Coronary artery (tissue), 2 donors: Measurements from ENCODE around the gene RPP14.
"Not testable (repeated sequence)": the region's sequence is repeated elsewhere in the genome, so short reads cannot be mapped to it uniquely, and the experiment has no call there.

ENCODE experiments used
- DNase-seq: peaks from one replicate; pipeline ENCODE4 v3.0.0-alpha.2; 2017; ENCODE audit warnings: low spot score
- H3K27ac ChIP-seq, 2 donors: fragments of 200-600 bp; sonication (generic); one replicate each; pipeline ENCODE4 v1.5.1; 2016 to 2019
- H3K4me3 ChIP-seq: fragments of 200-600 bp; sonication (generic); 2 replicates; pipeline ENCODE4 v1.5.1; 2016; ENCODE audit warnings: mild to moderate bottlenecking, moderate library complexity
- TF ChIP-seq, protein P1 (sequence below): fragments of 200-600 bp; sonication (generic); IDR thresholded peaks from one replicate; pipeline ENCODE4 v1.5.1; 2019; ENCODE audit warnings: antibody characterized with exemption

The RPP14 gene

DNA sequence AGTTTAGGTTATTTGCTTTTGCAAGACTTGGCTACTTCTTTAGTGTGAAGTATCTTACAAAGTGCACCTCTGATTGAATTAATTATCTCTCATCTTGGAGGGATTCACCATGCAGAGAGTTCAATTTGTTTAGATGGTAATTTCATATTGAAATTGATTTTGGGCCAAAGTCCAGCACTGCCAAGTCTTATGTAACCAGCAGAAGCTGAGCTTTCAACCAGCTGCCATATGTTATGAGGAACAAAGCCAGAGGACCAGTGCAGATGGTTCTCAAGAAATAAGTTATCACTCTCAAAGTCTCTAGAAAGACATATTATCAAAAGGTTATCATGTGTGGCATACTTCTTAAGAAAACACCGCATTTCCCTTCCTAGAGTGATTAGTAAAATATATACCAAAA lies 39.5 kb upstream of the RPP14 start:
- DNase-seq: no peak
- Histone ChIP-seq H3K27ac (no peak overlapping the region), H3K4me3 (no peak overlapping the region)
- TF ChIP-seq, protein P1, sequence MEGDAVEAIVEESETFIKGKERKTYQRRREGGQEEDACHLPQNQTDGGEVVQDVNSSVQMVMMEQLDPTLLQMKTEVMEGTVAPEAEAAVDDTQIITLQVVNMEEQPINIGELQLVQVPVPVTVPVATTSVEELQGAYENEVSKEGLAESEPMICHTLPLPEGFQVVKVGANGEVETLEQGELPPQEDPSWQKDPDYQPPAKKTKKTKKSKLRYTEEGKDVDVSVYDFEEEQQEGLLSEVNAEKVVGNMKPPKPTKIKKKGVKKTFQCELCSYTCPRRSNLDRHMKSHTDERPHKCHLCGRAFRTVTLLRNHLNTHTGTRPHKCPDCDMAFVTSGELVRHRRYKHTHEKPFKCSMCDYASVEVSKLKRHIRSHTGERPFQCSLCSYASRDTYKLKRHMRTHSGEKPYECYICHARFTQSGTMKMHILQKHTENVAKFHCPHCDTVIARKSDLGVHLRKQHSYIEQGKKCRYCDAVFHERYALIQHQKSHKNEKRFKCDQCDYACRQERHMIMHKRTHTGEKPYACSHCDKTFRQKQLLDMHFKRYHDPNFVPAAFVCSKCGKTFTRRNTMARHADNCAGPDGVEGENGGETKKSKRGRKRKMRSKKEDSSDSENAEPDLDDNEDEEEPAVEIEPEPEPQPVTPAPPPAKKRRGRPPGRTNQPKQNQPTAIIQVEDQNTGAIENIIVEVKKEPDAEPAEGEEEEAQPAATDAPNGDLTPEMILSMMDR: no peak

DNA sequence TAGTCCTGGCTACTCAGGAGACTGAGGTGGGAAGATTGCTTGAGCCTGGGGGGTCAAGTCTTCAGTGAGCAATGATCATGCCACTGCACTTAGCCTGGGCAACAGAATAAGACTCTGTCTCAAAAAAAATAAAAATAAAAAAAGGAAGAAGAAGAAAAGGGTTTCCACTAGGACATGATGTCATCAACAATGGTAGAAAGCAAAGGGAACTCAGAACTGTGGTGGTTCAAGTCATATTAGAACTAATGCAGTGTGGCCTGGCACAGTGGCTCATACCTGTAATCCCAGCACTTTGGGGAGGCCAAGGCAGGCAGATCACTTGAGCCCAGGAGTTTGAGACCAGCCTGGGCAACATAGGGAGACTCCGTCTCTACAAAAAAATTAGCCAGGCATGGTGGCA lies 38.5 kb upstream of the RPP14 start:
- not testable (repeated sequence) for DNase-seq, H3K27ac ChIP-seq, H3K4me3 ChIP-seq

DNA sequence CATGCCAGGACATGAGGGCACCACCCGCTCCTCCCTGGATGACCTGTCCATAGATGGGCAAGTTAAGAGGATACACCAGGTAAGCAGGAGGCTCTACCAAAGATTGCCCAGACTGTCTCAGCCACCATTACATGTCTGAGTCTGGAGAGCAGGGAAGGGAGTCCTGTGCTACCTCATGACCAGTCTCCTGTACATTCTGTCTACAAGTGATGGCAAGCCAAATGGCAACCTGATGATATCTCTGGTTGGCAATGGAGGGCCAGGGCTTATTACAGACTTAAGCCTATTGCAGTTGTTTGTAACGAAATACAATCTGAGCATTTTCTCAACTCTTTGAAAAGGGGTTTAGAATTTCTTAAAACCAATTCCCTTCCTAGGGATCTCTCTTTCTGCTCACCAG lies 36.7 kb upstream of the RPP14 start:
- H3K4me3 ChIP-seq: no peak overlapping the region
- no peak for DNase-seq
- no peak overlapping the region for H3K27ac ChIP-seq
- TF ChIP-seq, protein P1: no peak

DNA sequence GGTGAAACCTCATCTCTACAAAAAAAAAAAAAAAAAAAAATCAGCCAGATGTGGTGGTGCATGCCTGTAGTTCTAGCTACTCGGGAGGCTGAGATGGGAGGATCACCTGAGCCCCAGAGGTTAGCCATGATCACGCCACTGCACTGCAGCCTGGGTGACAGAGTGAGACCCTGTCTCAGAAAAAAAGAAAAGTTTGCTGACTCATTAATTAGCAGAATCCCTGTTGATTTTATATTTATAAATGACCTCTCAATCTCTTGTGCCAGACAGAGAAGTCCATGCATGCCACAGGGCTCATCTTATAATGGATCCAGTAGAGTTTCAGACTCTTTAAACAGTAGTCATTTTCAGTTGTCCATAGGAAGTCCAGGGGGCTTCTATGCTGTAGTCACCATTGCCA lies 35.6 kb upstream of the RPP14 start:
- Histone ChIP-seq H3K4me3 (no peak overlapping the region), H3K27ac (no peak overlapping the region)
- DNase-seq: no peak
- TF ChIP-seq, protein P1: no peak

DNA sequence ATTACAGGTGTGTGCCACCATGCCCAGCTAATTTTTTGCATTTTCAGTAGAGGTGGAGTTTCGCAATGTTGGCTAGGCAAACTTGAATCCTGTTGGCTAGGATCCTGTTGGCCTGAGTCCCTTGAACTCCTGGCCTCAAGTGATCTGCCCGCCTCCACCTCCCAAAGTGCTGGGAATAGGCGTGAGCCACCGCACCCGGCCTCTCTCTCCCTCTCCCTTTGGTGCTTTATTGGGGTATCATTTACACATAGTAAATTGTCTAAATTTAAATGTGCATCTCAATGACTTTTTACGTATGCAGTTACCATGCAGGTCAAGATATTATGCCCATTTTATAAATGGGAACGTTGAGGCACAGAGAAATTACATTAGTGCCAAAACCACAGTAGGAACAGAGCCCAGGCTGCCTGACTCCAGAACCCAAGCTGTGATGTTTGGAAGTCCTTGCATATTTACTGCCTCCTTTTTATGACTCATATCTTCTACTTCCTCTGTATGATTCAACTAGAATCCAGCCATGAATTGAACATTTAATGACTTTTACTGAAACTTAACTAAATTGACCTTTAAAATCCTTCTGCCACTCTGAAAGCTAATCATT lies 34.0 kb upstream of the RPP14 start:
- H3K27ac ChIP-seq: peak overlapping the region in 1 of 2 donors; percentile 54
- no peak overlapping the region for H3K4me3 ChIP-seq
- TF ChIP-seq, protein P1: no peak
- DNase-seq: no peak

DNA sequence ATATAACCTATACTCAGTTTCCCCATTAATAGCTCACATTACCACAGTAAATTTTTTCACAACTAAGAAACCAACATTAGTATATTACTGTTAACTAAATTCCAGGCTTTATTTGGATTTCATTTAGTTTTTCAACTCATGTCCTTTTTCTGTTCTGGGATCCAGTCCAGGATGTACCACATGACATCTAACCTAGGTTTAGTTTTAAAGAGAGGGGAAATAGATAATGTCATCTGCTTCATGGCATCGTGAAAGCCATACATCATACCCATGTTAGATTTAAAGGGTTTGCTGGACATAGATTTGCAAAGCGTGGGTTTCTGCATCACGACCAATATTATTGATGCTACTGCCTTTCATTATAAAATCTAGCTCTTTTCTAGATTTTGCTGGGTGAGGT lies 33.2 kb upstream of the RPP14 start:
- TF ChIP-seq, protein P1: no peak
- H3K27ac ChIP-seq: no peak overlapping the region
- no peak overlapping the region for H3K4me3 ChIP-seq
- DNase-seq: no peak

DNA sequence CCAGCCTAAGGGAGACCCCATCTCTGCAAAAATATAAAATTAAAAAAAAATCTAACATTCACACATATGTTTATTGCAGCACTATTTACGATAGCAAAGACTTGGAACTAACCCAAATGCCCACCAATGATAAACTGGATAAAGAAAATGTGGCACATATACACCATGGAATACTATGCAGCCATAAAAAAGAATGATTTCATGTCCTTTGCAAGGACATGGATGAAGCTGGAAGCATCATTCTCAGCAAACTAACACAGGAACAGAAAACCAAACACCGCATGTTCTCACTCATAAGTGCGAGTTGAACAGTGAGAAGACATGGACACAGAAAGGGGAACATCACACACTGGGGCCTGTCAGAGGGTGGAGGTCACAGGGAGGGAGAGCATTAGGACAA lies 32.7 kb upstream of the RPP14 start:
- not testable (repeated sequence) for H3K27ac ChIP-seq, DNase-seq, H3K4me3 ChIP-seq

DNA sequence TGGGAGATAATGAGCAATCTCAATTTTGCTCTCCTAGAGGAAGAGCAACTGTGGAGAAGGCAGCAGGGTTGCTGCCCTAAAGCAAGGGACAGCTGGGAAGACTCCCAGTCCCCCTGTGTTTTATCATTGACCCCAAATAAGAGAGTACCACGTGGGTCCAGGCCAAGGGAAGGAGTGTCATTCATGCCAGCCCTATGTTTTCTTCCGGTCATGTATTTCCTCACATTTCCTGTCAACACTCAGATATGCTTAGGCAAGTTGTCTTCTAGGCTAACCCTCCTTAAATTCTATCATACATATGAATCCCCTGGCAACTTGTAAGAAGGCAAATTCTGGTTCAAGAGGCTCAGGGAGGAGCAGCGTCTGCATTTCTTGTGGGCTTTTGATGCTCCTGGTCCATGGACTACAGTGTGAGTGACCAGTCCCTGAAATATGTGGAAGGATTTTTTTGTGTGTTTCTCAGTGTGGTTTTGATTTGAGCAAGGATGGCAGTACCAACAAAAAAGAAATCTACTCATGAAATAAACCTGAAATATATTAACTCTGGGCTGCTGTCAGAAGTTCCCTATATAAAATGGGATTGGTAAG lies 31.9 kb upstream of the RPP14 start:
- no peak for DNase-seq
- H3K4me3 ChIP-seq: no peak overlapping the region
- TF ChIP-seq, protein P1: no peak
- no peak overlapping the region for H3K27ac ChIP-seq
